ELF-1 (cell line): Measurements from ENCODE around the gene FKBP14.
"Not testable (repeated sequence)": the region's sequence is repeated elsewhere in the genome, so short reads cannot be mapped to it uniquely, and the experiment has no call there.

Experiments
- DNase-seq: peaks from one replicate; pipeline ENCODE4 v3.0.0-alpha.2; 2016; ENCODE audit warnings: low read depth, low spot score

FKBP14 gene

GRCh38 chr7:29991937-29992336 lies 34.6 kb downstream of the FKBP14 start:
- no peak for DNase-seq

GRCh38 chr7:29990931-29991330 lies 35.6 kb downstream of the FKBP14 start:
- DNase-seq: no peak

- DNase-seq: peak; percentile 62
These were observed 37.1 kb downstream of the FKBP14 start, which contains the start of gene SCRN1 for GRCh38 chr7:29989257-29989995. Gene SCRN1 (minus strand): TSS chr7:29989801. CDS start chr7:29969067, 20,734 bp downstream.

GRCh38 chr7:29988424-29989256 lies 37.9 kb downstream of the FKBP14 start:
- peak; percentile 78 for DNase-seq

- DNase-seq: peak; percentile 85
These were observed 38.6 kb downstream of the FKBP14 start for GRCh38 chr7:29987811-29988317.

- DNase-seq: no peak
These were observed 39.4 kb downstream of the FKBP14 start for GRCh38 chr7:29987083-29987482.

- DNase-seq: no peak
These were observed 46.4 kb downstream of the FKBP14 start for GRCh38 chr7:29980151-29980550.

- peak; percentile 74 for DNase-seq
These were observed 48.4 kb downstream of the FKBP14 start for GRCh38 chr7:29977886-29978651.

- no peak for DNase-seq
These were observed 49.7 kb downstream of the FKBP14 start for GRCh38 chr7:29976673-29977415.

GRCh38 chr7:29976266-29976665 lies 50.2 kb downstream of the FKBP14 start:
- no peak for DNase-seq

- no peak for DNase-seq
These were observed 50.9 kb downstream of the FKBP14 start for GRCh38 chr7:29975561-29975960.

- no peak for DNase-seq
These were observed 52.2 kb downstream of the FKBP14 start for GRCh38 chr7:29974286-29974685.

- DNase-seq: no peak
These were observed 54.2 kb downstream of the FKBP14 start for GRCh38 chr7:29972315-29972669.

- no peak for DNase-seq
These were observed 54.8 kb downstream of the FKBP14 start for GRCh38 chr7:29971566-29972314.

- DNase-seq: no peak
These were observed 56.3 kb downstream of the FKBP14 start for GRCh38 chr7:29970158-29970557.

- no peak for DNase-seq
These were observed 56.8 kb downstream of the FKBP14 start for GRCh38 chr7:29969738-29970137.

- DNase-seq: no peak
These were observed 57.7 kb downstream of the FKBP14 start for GRCh38 chr7:29968683-29969395.

GRCh38 chr7:29965030-29965429 lies 61.5 kb downstream of the FKBP14 start:
- DNase-seq: no peak

GRCh38 chr7:29962035-29962434 lies 64.5 kb downstream of the FKBP14 start:
- no peak for DNase-seq

GRCh38 chr7:29961611-29962010 lies 64.9 kb downstream of the FKBP14 start:
- not testable (repeated sequence) for DNase-seq
